Pancreas (tissue), 10 donors: ENCODE data around the gene FOXC1. TPM values are rescaled to one million over a fixed set of nuclear protein-coding genes. Genes with fewer than 3 reads are reported as not detected.
A peak's percentile ranks its signal among the peaks of the same experiment; 100 is the strongest.

ENCODE experiments used
- ATAC-seq, 4 donors: fragments of 200-7000 bp; cut with Tn5 transposase; one replicate each; pipeline versions ENCODE4 v1.8.0 to v1.9.1; 2020; ENCODE audit warnings: mild to moderate bottlenecking in 4 of 4, moderate library complexity in 4 of 4
- DNase-seq, 6 donors: peaks; one replicate each; pipeline ENCODE4 v3.0.0-alpha.2; 2020
- FAIRE-seq: peaks from 2 replicates; lab custom pipeline; 2012; peaks lifted over from hg19 to GRCh38; lab: Jason Lieb, UNC
- H3K27ac ChIP-seq, 4 donors: fragments of 200-600 bp; sonication (generic); 1 replicate in 3 of 4; 2 replicates in 1 of 4; pipeline versions ENCODE4 v1.5.0 to v1.8.0; 2020
- H3K27me3 ChIP-seq, 4 donors: fragments of 200-600 bp; one replicate each; pipeline ENCODE4 v1.8.0; 2021
- H3K36me3 ChIP-seq, 3 donors: fragments of 200-600 bp; sonication (generic) in 1 of 3; one replicate each; pipeline versions ENCODE4 v1.5.0 to v1.8.0; 2020 to 2021
- H3K4me1 ChIP-seq, 3 donors: fragments of 200-600 bp; one replicate each; pipeline ENCODE4 v1.8.0; 2021
- H3K4me3 ChIP-seq, 4 donors: fragments of 200-600 bp; sonication (generic) in 2 of 4; one replicate each; pipeline versions ENCODE4 v1.5.0 to v1.8.0; 2020 to 2021
- H3K9me3 ChIP-seq, 4 donors: fragments of 200-600 bp; one replicate each; pipeline ENCODE4 v1.8.0; 2021
- WGBS, 2 donors: extraction: QIAGEN DNeasy Blood & Tissue Kit; methylation state at CpG; one replicate each; pipeline ENCODE4 v1.1.7; 2013; 5-methylcytosine and 5-hydroxymethylcytosine counted together
- intact Hi-C, 3 donors: fragments of 100-400 bp; cut with DNase I; formaldehyde crosslinking; loops; one replicate each; pipeline versions ENCODE4 v1.11.1 to v1.14.2; 2022
- polyA plus RNA-seq, 2 donors: library from polyadenylated mRNA; stranded (reverse); fragments of 200-250 nt; gene quantifications; one replicate each; pipeline ENCODE4 v1.2.3, GENCODE V29; 2013
- total RNA-seq, 6 donors: library from RNA; stranded (reverse); fragmentation: NEBNext Ultra II Directional in 4 of 6; extraction: Animal tissue kit (Norgen Biotek cat#: 25700) in 4 of 6; gene quantifications; one replicate each; pipeline versions ENCODE4 v1.2.1 to v1.2.4, GENCODE V29; 2021 to 2023
- TF ChIP-seq, protein P1 (sequence below), 4 donors: fragments of 200-600 bp; sonication (generic) in 3 of 4; IDR thresholded peaks; one replicate each; pipeline versions ENCODE4 v1.5.0 to v1.8.0; 2021; ENCODE audit warnings: antibody characterized with exemption in 4 of 4
- donor health status: healthy with polysubstance abuse.
- donor health status: DM: no; HTN: no; CAD: no; lungs with moderate emphysema.
- donor health status: DM: no; HTN: no; CAD: no.
- donor health status: control.
- donor health status: control.
- donor health status: Bipolar disorder and iron deficiency.
- donor health status: DM: yes; HTN: yes; CAD: no.
- donor health status: DM: no; HTN: no; CAD: no.
- donor health status: DM: no; HTN: no; CAD: no.
- donor health status: DM: yes; HTN: yes; CAD: no.

The FOXC1 gene
- total and polyA plus RNA-seq, 8 donors: 0.99 to 4.0 (median 2.5) TPM

- H3K9me3 ChIP-seq: no peaks in the 10 kb centered on the region
- FAIRE-seq (no peak), DNase-seq (peak in 1 of 6 donors; percentile 50), ATAC-seq (no peak)
- no peak overlapping the region for H3K4me3 ChIP-seq
- WGBS, 2 donors: 79 to 87% methylated on average over 31 to 50 of the region's 50 CpGs
- TF ChIP-seq, protein P1, sequence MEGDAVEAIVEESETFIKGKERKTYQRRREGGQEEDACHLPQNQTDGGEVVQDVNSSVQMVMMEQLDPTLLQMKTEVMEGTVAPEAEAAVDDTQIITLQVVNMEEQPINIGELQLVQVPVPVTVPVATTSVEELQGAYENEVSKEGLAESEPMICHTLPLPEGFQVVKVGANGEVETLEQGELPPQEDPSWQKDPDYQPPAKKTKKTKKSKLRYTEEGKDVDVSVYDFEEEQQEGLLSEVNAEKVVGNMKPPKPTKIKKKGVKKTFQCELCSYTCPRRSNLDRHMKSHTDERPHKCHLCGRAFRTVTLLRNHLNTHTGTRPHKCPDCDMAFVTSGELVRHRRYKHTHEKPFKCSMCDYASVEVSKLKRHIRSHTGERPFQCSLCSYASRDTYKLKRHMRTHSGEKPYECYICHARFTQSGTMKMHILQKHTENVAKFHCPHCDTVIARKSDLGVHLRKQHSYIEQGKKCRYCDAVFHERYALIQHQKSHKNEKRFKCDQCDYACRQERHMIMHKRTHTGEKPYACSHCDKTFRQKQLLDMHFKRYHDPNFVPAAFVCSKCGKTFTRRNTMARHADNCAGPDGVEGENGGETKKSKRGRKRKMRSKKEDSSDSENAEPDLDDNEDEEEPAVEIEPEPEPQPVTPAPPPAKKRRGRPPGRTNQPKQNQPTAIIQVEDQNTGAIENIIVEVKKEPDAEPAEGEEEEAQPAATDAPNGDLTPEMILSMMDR (IDR thresholded peaks at IDR 0.05): no peak
- H3K4me1 ChIP-seq: no peaks in the 10 kb centered on the region
- no peak overlapping the region for H3K27ac ChIP-seq
- intact Hi-C loops: no loop called here
- no peaks in the 10 kb centered on the region for H3K27me3 ChIP-seq
- no peaks in the 10 kb centered on the region for H3K36me3 ChIP-seq
Measured at GRCh38 chr6:1620504-1621069, 10.9 kb downstream of the FOXC1 start.

DNA sequence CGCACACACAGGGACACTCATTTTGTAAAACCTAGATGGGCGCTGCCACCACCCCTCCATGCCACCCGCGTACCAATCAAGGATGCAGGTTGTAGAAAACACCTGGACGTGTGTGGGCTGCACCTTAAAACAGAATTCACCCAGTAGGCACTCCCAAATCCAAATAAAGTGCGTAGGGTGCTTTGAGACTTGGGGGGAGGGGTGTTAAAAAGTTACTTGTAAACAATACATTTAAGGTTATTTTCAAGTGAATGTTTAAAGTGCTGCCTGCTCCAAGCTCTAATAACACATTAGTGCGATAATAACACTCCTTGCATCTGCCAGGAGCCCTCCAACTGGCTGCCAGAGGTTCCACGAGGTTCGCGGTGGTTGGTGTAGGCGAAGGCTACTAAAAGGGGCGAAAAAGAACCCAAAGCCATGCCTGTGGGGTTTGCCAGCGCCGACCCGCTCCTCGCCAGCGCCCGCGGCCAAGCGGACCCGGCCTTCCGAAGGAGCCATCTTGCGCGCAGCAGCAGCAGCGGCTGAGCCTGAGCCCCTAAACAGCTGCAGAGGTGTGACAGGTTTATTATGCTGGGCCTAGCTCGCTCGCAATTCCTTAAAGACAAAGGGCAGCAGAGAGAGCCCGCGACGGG lies 11.5 kb downstream of the FOXC1 start:
- no peak overlapping the region for H3K4me3 ChIP-seq
- no peak overlapping the region for H3K27ac ChIP-seq
- no peak for FAIRE-seq
- DNase-seq: peak in 1 of 6 donors; percentile 41
- intact Hi-C loops: no loop called here
- no peaks in the 10 kb centered on the region for H3K4me1 ChIP-seq
- WGBS, 2 donors: 95 to 96% methylated on average over 30 of the region's 30 CpGs
- no peaks in the 10 kb centered on the region for H3K36me3 ChIP-seq
- no peaks in the 10 kb centered on the region for H3K27me3 ChIP-seq
- TF ChIP-seq, protein P1 (IDR thresholded peaks at IDR 0.05): no peak
- no peak for ATAC-seq
- H3K9me3 ChIP-seq: no peaks in the 10 kb centered on the region

GRCh38 chr6:1622220-1622850 lies 12.6 kb downstream of the FOXC1 start:
- intact Hi-C loops: no loop called here
- TF ChIP-seq, protein P1 (IDR thresholded peaks at IDR 0.05): no peak
- Histone ChIP-seq H3K27me3 (no peaks in the 10 kb centered on the region), H3K4me3 (no peak overlapping the region), H3K36me3 (no peaks in the 10 kb centered on the region), H3K4me1 (no peaks in the 10 kb centered on the region), H3K27ac (no peak overlapping the region), H3K9me3 (no peaks in the 10 kb centered on the region)
- FAIRE-seq: no peak
- 87 to 96% methylated on average over 15 of the region's 15 CpGs for WGBS, 2 donors
- DNase-seq: peak in 1 of 6 donors; percentile 42
- no peak for ATAC-seq

DNA sequence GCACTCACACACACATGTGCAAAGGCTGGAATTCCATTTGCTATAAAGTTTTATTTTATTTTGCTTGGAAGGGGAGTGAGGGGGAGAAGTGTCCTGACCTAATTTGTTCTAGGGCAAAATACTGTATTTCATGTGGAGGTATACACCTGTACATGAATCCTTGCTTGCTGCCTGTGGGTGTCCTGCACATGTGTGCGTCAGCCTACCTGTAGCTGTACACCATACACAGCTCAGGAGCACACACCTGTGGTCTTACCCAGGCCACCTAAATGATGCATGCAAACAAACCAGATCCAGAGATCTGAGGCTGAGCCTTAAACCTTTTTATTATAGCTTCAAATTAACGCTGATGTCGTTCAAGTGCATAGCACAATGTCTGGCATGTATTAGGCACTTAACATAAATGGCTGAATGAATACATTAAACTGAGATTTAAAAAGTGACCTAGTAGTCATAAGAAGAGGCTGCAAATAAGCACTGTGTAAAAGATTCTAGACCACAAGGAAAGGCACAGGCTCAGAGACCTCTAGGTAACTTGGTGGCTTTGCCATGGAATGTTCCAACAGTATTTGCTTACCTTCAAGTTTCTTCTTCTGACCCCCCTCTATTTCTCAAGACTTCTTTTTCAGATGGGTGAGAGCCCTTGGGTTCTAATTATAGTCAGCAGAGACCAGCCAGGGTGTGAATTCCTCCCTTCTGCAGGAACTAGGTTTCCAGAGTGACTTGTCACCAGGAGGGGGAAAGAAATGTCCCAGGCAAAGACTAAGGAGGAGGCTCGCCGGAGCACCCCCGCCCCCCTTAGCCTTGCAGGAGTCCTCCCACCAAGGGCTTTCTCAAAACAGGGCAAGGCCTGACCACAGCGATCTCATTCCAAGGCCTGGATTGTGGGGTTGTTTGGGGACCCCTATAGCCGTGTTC lies 13.4 kb downstream of the FOXC1 start:
- ATAC-seq (no peak), DNase-seq (no peak), FAIRE-seq (no peak)
- H3K4me3 ChIP-seq: no peak overlapping the region
- intact Hi-C loops: no loop called here
- no peaks in the 10 kb centered on the region for H3K9me3 ChIP-seq
- H3K4me1 ChIP-seq: no peaks in the 10 kb centered on the region
- no peaks in the 10 kb centered on the region for H3K36me3 ChIP-seq
- TF ChIP-seq, protein P1 (IDR thresholded peaks at IDR 0.05): no peak
- no peak overlapping the region for H3K27ac ChIP-seq
- WGBS, 2 donors: 94 to 96% methylated on average over 8 of the region's 8 CpGs
- no peaks in the 10 kb centered on the region for H3K27me3 ChIP-seq
